IMR-90 (cell line): ENCODE measurements around the gene HOXC6. TPM values are rescaled to one million over a fixed set of nuclear protein-coding genes. Genes with fewer than 3 reads are reported as not detected.
A peak's percentile ranks its signal among the peaks of the same experiment; 100 is the strongest.

Source experiments
- ATAC-seq: fragments of 200-7000 bp; cut with Tn5 transposase; 2 replicates; pipeline ENCODE4 v1.9.1; 2020; ENCODE audit warnings: low read depth, mild to moderate bottlenecking, moderate library complexity
- BruUV-seq: library from RNA; stranded (reverse); fragments of 400-500 nt; replicated peaks from 2 replicates; lab custom pipeline; 2021; lab: Mats Ljungman, UMichigan
- CTCF ChIA-PET: fragments of 300-600 bp; formaldehyde crosslinking; extraction: SDS; loops from one replicate; lab custom pipeline; 2021; ENCODE audit warnings: antibody characterized with exemption; lab: Yijun Ruan, JAX
- POLR2A ChIA-PET: fragments of 300-600 bp; sonication (Branson Sonifier 250); formaldehyde crosslinking; loops from one replicate; lab custom pipeline; 2022; ENCODE audit warnings: antibody characterized with exemption; ENCODE audit not compliant: unreplicated experiment; lab: Charles Lee
- DNase-seq: peaks from one replicate; pipeline ENCODE4 v3.0.0; 2013
- H2AFZ ChIP-seq: replicated peaks from 2 replicates; pipeline ENCODE3; 2013; ENCODE audit warnings: low read length, mild to moderate bottlenecking; ENCODE audit not compliant: poor library complexity
- H2AK5ac ChIP-seq: 2 replicates; pipeline ENCODE4 v1.6.1; 2013; ENCODE audit warnings: low read depth, low read length, inconsistent platforms
- H2AK9ac ChIP-seq: replicated peaks from 2 replicates; pipeline ENCODE3; 2013; ENCODE audit warnings: mild to moderate bottlenecking, low read depth, low read length, moderate library complexity; ENCODE audit not compliant: poor library complexity
- H2BK120ac ChIP-seq: 2 replicates; pipeline ENCODE4 v1.6.1; 2013; ENCODE audit warnings: low read depth, low read length, inconsistent platforms
- H2BK15ac ChIP-seq: 3 replicates; pipeline ENCODE4 v1.6.1; 2013; ENCODE audit warnings: low read depth, low read length, inconsistent platforms
- H2BK20ac ChIP-seq: 2 replicates; pipeline ENCODE4 v1.6.1; 2013; ENCODE audit warnings: low read depth, mild to moderate bottlenecking, inconsistent platforms, low read length, moderate library complexity
- H2BK5ac ChIP-seq: 2 replicates; pipeline ENCODE4 v1.6.1; 2013; ENCODE audit warnings: mild to moderate bottlenecking, low read depth, low read length, inconsistent platforms; ENCODE audit not compliant: poor library complexity, severe bottlenecking
- H3K14ac ChIP-seq: replicated peaks from 2 replicates; pipeline ENCODE4 v1.6.1; 2013; ENCODE audit warnings: low read depth, low read length, inconsistent platforms
- H3K18ac ChIP-seq: 2 replicates; pipeline ENCODE4 v1.6.1; 2013; ENCODE audit warnings: low read depth, low read length, control low read depth
- H3K23ac ChIP-seq: 2 replicates; pipeline ENCODE4 v1.6.1; 2013; ENCODE audit warnings: low read depth, low read length, inconsistent platforms
- H3K27ac ChIP-seq: 2 replicates; pipeline ENCODE4 v1.5.1; 2013; ENCODE audit warnings: mild to moderate bottlenecking, control low read depth, low read length; ENCODE audit not compliant: insufficient read depth
- H3K27me3 ChIP-seq: 2 replicates; pipeline ENCODE4 v1.6.1; 2013; ENCODE audit warnings: low read length; ENCODE audit not compliant: control insufficient read depth, insufficient read depth
- H3K36me3 ChIP-seq: 2 replicates; pipeline ENCODE4 v1.6.1; 2013; ENCODE audit warnings: low read length, mixed read lengths; ENCODE audit not compliant: control insufficient read depth, insufficient read depth
- H3K4ac ChIP-seq: 2 replicates; pipeline ENCODE4 v1.6.1; 2013; ENCODE audit warnings: low read depth, low read length, inconsistent platforms
- H3K4me1 ChIP-seq: 2 replicates; pipeline ENCODE4 v1.6.1; 2013; ENCODE audit warnings: low read length, mixed read lengths; ENCODE audit not compliant: control insufficient read depth, insufficient read depth
- H3K4me2 ChIP-seq: 2 replicates; pipeline ENCODE4 v1.6.1; 2013; ENCODE audit warnings: low read depth, mild to moderate bottlenecking, control low read depth, low read length, moderate library complexity
- H3K4me3 ChIP-seq: 2 replicates; pipeline ENCODE4 v1.5.1; 2013; ENCODE audit warnings: low read depth, mild to moderate bottlenecking, control low read depth, low read length, moderate library complexity; ENCODE audit not compliant: insufficient read depth
- H3K56ac ChIP-seq: 2 replicates; pipeline ENCODE4 v1.6.1; 2013; ENCODE audit warnings: low read length, inconsistent platforms; ENCODE audit not compliant: insufficient read depth; ENCODE audit errors: extremely low read depth
- H3K79me1 ChIP-seq, 2 experiments: 2 replicates each; pipeline ENCODE4 v1.6.1; 2013; ENCODE audit warnings: low read length in 2 of 2, inconsistent platforms in 1 of 2, low read depth in 1 of 2
- H3K9ac ChIP-seq: 2 replicates; pipeline ENCODE4 v1.6.1; 2013; ENCODE audit warnings: low read depth, low read length, control low read depth
- H3K9me1 ChIP-seq: 2 replicates; pipeline ENCODE4 v1.6.1; 2013; ENCODE audit warnings: low read length, inconsistent platforms; ENCODE audit not compliant: insufficient read depth
- H3K9me3 ChIP-seq: 2 replicates; pipeline ENCODE4 v1.6.1; 2013; ENCODE audit warnings: low read length; ENCODE audit not compliant: control insufficient read depth, insufficient read depth
- H4K20me1 ChIP-seq: 2 replicates; pipeline ENCODE4 v1.6.1; 2013; ENCODE audit warnings: low read length, inconsistent platforms; ENCODE audit not compliant: insufficient read depth
- H4K5ac ChIP-seq: 2 replicates; pipeline ENCODE4 v1.6.1; 2013; ENCODE audit warnings: mild to moderate bottlenecking, low read depth, low read length, control low read depth
- H4K8ac ChIP-seq, 2 experiments: 2 replicates each; pipeline ENCODE4 v1.6.1; 2013; ENCODE audit warnings: low read depth in 2 of 2, low read length in 2 of 2, control low read depth in 1 of 2, inconsistent platforms in 1 of 2
- H4K91ac ChIP-seq: 2 replicates; pipeline ENCODE4 v1.6.1; 2013; ENCODE audit warnings: low read depth, low read length, inconsistent platforms; ENCODE audit not compliant: insufficient read depth
- BHLHE40 ChIP-seq: fragments of 150-350 bp; IDR thresholded peaks from 2 replicates; pipeline ENCODE4 v1.6.1; 2016; ENCODE audit warnings: mild to moderate bottlenecking, low read depth, low read length
- CEBPB ChIP-seq: IDR thresholded peaks from 2 replicates; pipeline ENCODE4 v1.6.1; 2012; ENCODE audit warnings: low read depth, low read length, improper control_type of control experiment
- CHD1 ChIP-seq: IDR thresholded peaks from 2 replicates; pipeline ENCODE4 v1.6.1; 2012; ENCODE audit warnings: low read depth, low read length, improper control_type of control experiment
- FOS ChIP-seq: fragments of 150-350 bp; IDR thresholded peaks from 2 replicates; pipeline ENCODE4 v1.6.1; 2016; ENCODE audit warnings: low read depth, low read length
- MAFK ChIP-seq: IDR thresholded peaks from 2 replicates; pipeline ENCODE4 v1.6.1; 2012; ENCODE audit warnings: low read depth, low read length, improper control_type of control experiment
- MAZ ChIP-seq: IDR thresholded peaks from 2 replicates; pipeline ENCODE4 v1.6.1; 2012; ENCODE audit warnings: low read depth, mild to moderate bottlenecking, low read length, improper control_type of control experiment, moderate library complexity, borderline replicate concordance
- MXI1 ChIP-seq: IDR thresholded peaks from 2 replicates; pipeline ENCODE4 v1.6.1; 2012; ENCODE audit warnings: low read depth, mild to moderate bottlenecking, low read length, moderate library complexity, borderline replicate concordance
- NFE2L2 ChIP-seq: fragments of 150-350 bp; IDR thresholded peaks from 2 replicates; pipeline ENCODE4 v1.6.1; 2016; ENCODE audit warnings: low read depth, mild to moderate bottlenecking, low read length
- POLR2A ChIP-seq: IDR thresholded peaks from 2 replicates; pipeline ENCODE4 v1.6.1; 2012; ENCODE audit warnings: mild to moderate bottlenecking, low read depth, low read length
- RAD21 ChIP-seq: IDR thresholded peaks from 2 replicates; pipeline ENCODE4 v1.6.1; 2012; ENCODE audit warnings: low read length, improper control_type of control experiment
- RCOR1 ChIP-seq: IDR thresholded peaks from 2 replicates; pipeline ENCODE4 v1.6.1; 2012; ENCODE audit warnings: mild to moderate bottlenecking, low read length, improper control_type of control experiment; ENCODE audit not compliant: insufficient replicate concordance
- RFX5 ChIP-seq: IDR thresholded peaks from 2 replicates; pipeline ENCODE4 v1.8.0; 2012; ENCODE audit warnings: low read depth, mild to moderate bottlenecking, low read length, moderate library complexity
- SMC3 ChIP-seq: fragments of 150-350 bp; IDR thresholded peaks from 2 replicates; pipeline ENCODE4 v1.6.1; 2016; ENCODE audit warnings: low read depth, mild to moderate bottlenecking, antibody characterized with exemption, low read length, moderate library complexity
- WGBS, 2 experiments: methylation state at CpG; one replicate each; pipeline versions ENCODE4 v1.1.5 to v1.1.7; 2013; ENCODE audit warnings: missing lambda C conversion rate in 2 of 2; ENCODE audit not compliant: insufficient read length in 1 of 2; ENCODE audit errors: extremely low coverage in 2 of 2; 5-methylcytosine and 5-hydroxymethylcytosine counted together
- dilution Hi-C: fragments of 300-500 bp; cut with HindIII; formaldehyde crosslinking; loops from one replicate; pipeline ENCODE4 v1.14.3; 2018; ENCODE audit warnings: low sequenced_read_pairs; ENCODE audit not compliant: unreplicated experiment
- in situ Hi-C: fragments of 300-500 bp; cut with MboI; formaldehyde crosslinking; loops from 3 replicates; pipeline ENCODE4 v1.14.3; 2019; ENCODE audit warnings: low sequenced_read_pairs, inconsistent platforms, mixed read lengths
- intact Hi-C: fragments of 100-400 bp; cut with micrococcal nuclease; formaldehyde crosslinking; loops from 2 replicates; pipeline ENCODE4 v1.10.0; 2022
- polyA plus RNA-seq, 3 experiments: library from polyadenylated mRNA; depleted of rRNA; stranded (reverse); fragments of >200 nt; gene quantifications; 2 replicates each; pipeline ENCODE4 v1.2.3, GENCODE V29; 2012; ENCODE audit warnings: low replicate concordance in 1 of 3
- total RNA-seq: library from RNA; depleted of rRNA; stranded (reverse); fragments of >200 nt; gene quantifications from 2 replicates; pipeline ENCODE4 v1.2.3, GENCODE V29; 2012
- TF ChIP-seq, protein P1 (sequence below): fragments of 150-350 bp; IDR thresholded peaks from 2 replicates; pipeline ENCODE4 v1.6.1; 2017; ENCODE audit warnings: mild to moderate bottlenecking, antibody characterized with exemption, low read length, low read depth
- TF ChIP-seq, protein P2 (sequence below): fragments of 150-350 bp; IDR thresholded peaks from 2 replicates; pipeline ENCODE4 v1.6.1; 2016; ENCODE audit warnings: low read depth, mild to moderate bottlenecking, low read length, moderate library complexity, borderline replicate concordance
- TF ChIP-seq, protein P3 (sequence below): conservative IDR thresholded peaks from 2 replicates; pipeline ENCODE4 v1.5.1; 2012; ENCODE audit warnings: mild to moderate bottlenecking, low read depth, low read length, improper control_type of control experiment

Gene HOXC6
- total and polyA plus RNA-seq, 2 of the 4 experiments (the other 2 are of a cell fraction), result 1.1 TPM; not detected in 1

DNA sequence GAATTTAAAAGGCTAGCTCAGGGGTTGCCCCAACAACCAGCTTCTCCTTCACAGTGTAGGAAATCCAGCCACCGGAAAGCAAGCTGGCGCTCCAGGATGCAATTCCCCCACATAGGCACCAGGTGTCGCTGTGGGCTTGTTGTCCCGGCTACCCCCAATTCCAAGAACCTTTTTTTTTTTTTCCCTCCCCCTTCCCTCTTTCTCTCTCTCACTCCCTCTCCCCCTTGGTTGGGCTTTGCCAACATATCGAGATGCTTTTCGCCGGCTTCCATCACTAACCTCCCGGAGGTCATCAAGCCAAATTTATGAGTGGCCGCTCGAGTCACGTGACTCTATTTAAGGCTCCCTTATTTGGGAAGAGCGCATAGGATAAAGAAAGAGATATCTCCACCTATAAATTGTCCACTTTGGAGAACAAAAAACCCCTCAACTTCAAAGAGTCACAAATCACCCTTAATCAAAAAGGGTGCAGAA, 4.4 kb downstream of the HOXC6 start, which contains the start of gene HOXC5:
TSS of gene HOXC5 (plus strand) at position 424 of the 474 bp plus-strand sequence. CDS start 73 bp downstream, outside the sequence.
- Histone ChIP-seq H3K36me3 (no peaks in the 10 kb centered on the region), H3K9me3 (peaks cover 11% of the 10 kb centered on the region), H3K4me2 (no peak within 1 kb of the TSS), H3K18ac (no peak within 1 kb of the TSS), H2BK15ac (no peak within 1 kb of the TSS; the same call in 2 of the 3 replicates), H3K56ac (no peak within 1 kb of the TSS), H3K14ac (no peak within 1 kb of the TSS), H2AK9ac (no peak within 1 kb of the TSS), H2BK20ac (no peak within 1 kb of the TSS), H3K9me1 (no peaks in the 10 kb centered on the region), H3K27ac (no peak within 1 kb of the TSS), H2BK120ac (no peak within 1 kb of the TSS), H3K4me3 (no peak within 1 kb of the TSS; the same call in 1 of the 2 replicates), H4K5ac (no peak within 1 kb of the TSS), H2AFZ (no peak within 1 kb of the TSS), H4K20me1 (no peaks in the 10 kb centered on the region), H3K4me1 (no peaks in the 10 kb centered on the region), H2BK5ac (no peak within 1 kb of the TSS), H2AK5ac (no peak within 1 kb of the TSS), H3K27me3 (peaks cover 77% of the 10 kb centered on the region), H4K8ac (no peak within 1 kb of the TSS), H3K79me1 (no peaks in the 10 kb centered on the region), H3K9ac (no peak within 1 kb of the TSS), H3K4ac (no peak within 1 kb of the TSS), H4K91ac (no peak within 1 kb of the TSS), H3K23ac (no peak within 1 kb of the TSS)
- TF ChIP-seq BHLHE40 (no peak), SMC3 (peak; percentile 56), POLR2A (no peak), FOS (no peak), CHD1 (no peak), MAZ (no peak), RCOR1 (no peak), MXI1 (no peak), RFX5 (no peak), RAD21 (peak; percentile 70), CEBPB (no peak), NFE2L2 (no peak), MAFK (no peak)
- TF ChIP-seq, protein P1, sequence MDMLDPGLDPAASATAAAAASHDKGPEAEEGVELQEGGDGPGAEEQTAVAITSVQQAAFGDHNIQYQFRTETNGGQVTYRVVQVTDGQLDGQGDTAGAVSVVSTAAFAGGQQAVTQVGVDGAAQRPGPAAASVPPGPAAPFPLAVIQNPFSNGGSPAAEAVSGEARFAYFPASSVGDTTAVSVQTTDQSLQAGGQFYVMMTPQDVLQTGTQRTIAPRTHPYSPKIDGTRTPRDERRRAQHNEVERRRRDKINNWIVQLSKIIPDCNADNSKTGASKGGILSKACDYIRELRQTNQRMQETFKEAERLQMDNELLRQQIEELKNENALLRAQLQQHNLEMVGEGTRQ, result peak; percentile 61; the same call in 1 of the 2 replicates
- TF ChIP-seq, protein P2, sequence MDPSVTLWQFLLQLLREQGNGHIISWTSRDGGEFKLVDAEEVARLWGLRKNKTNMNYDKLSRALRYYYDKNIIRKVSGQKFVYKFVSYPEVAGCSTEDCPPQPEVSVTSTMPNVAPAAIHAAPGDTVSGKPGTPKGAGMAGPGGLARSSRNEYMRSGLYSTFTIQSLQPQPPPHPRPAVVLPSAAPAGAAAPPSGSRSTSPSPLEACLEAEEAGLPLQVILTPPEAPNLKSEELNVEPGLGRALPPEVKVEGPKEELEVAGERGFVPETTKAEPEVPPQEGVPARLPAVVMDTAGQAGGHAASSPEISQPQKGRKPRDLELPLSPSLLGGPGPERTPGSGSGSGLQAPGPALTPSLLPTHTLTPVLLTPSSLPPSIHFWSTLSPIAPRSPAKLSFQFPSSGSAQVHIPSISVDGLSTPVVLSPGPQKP, result no peak
- TF ChIP-seq, protein P3, sequence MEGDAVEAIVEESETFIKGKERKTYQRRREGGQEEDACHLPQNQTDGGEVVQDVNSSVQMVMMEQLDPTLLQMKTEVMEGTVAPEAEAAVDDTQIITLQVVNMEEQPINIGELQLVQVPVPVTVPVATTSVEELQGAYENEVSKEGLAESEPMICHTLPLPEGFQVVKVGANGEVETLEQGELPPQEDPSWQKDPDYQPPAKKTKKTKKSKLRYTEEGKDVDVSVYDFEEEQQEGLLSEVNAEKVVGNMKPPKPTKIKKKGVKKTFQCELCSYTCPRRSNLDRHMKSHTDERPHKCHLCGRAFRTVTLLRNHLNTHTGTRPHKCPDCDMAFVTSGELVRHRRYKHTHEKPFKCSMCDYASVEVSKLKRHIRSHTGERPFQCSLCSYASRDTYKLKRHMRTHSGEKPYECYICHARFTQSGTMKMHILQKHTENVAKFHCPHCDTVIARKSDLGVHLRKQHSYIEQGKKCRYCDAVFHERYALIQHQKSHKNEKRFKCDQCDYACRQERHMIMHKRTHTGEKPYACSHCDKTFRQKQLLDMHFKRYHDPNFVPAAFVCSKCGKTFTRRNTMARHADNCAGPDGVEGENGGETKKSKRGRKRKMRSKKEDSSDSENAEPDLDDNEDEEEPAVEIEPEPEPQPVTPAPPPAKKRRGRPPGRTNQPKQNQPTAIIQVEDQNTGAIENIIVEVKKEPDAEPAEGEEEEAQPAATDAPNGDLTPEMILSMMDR, result peak; percentile 71
- dilution Hi-C loops, result no loop called here
- in situ Hi-C loops, result no loop called here
- ChIA-PET POLR2A (no interaction called here), CTCF (interaction anchor here (0.6 to 1.0 kb wide), 12 partner anchors 11 to 813 kb away, joined by 3 to 11 read pairs (median 4); partner anchors contain the start of gene SMUG1)
- intact Hi-C loops, result no loop called here
- 0% methylated on average over 2 of the region's 12 CpGs; no CpG with 5 or more reads in 1 of the 2 experiments for whole genome bisulfite sequencing, 2 experiments
- BruUV-seq, result no TSS peak
- ATAC-seq (0 out of 2 replicates have a peak, but pooled peaks have one; percentile 48), DNase-seq (peak; percentile 38)
